ENCODE data around the gene CDKN2AIP. TPM values are rescaled to one million over a fixed set of nuclear protein-coding genes. Genes with fewer than 3 reads are reported as not detected.

The CDKN2AIP gene
- total RNA-seq, 1 donor from 2014 or later, result 35.3 TPM

GRCh38 chr4:183445097-183445428 lies 627 bp downstream of the CDKN2AIP start:
- peaks cover 27% of the 10 kb centered on the region for H3K36me3 Mint-ChIP-seq
- H3F3A ChIP-seq (ENCODE audit: low read depth), result peaks cover 58% of the 10 kb centered on the region
- peaks cover 40% of the 10 kb centered on the region for H3K4me1 Mint-ChIP-seq
- no peak for DNase-seq (ENCODE audit: low spot score)
- no peaks in the 10 kb centered on the region for H3K9me3 Mint-ChIP-seq
- peak overlapping the region; percentile 7 for H2AFZ ChIP-seq (replicated peaks)
- peaks cover 3% of the 10 kb centered on the region for H3K27me3 Mint-ChIP-seq (ENCODE audit: insufficient read depth, low read depth)
- H3K27ac Mint-ChIP-seq, result peak overlapping the region; percentile 51
- peaks cover 21% of the 10 kb centered on the region for H3K4me1 ChIP-seq
- peak overlapping the region; percentile 85 for H3K4me2 ChIP-seq
- H3K79me2 ChIP-seq (ENCODE audit: low read depth), result peaks cover 58% of the 10 kb centered on the region
- peak overlapping the region; percentile 99 for H3K4me3 Mint-ChIP-seq
- peaks cover 24% of the 10 kb centered on the region for H3K36me3 ChIP-seq
- TF ChIP-seq EZH2phosphoT487 (IDR thresholded peaks at IDR 0.05), result no peak
- TF ChIP-seq, protein P1, sequence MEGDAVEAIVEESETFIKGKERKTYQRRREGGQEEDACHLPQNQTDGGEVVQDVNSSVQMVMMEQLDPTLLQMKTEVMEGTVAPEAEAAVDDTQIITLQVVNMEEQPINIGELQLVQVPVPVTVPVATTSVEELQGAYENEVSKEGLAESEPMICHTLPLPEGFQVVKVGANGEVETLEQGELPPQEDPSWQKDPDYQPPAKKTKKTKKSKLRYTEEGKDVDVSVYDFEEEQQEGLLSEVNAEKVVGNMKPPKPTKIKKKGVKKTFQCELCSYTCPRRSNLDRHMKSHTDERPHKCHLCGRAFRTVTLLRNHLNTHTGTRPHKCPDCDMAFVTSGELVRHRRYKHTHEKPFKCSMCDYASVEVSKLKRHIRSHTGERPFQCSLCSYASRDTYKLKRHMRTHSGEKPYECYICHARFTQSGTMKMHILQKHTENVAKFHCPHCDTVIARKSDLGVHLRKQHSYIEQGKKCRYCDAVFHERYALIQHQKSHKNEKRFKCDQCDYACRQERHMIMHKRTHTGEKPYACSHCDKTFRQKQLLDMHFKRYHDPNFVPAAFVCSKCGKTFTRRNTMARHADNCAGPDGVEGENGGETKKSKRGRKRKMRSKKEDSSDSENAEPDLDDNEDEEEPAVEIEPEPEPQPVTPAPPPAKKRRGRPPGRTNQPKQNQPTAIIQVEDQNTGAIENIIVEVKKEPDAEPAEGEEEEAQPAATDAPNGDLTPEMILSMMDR (IDR thresholded peaks at IDR 0.05), result no peak
- peaks cover 24% of the 10 kb centered on the region for H4K20me1 ChIP-seq (ENCODE audit: low read depth)
- peak overlapping the region; percentile 86 for H3K4me3 ChIP-seq
- peak overlapping the region; percentile 96 for H3K27ac ChIP-seq
- no peaks in the 10 kb centered on the region for H3K9me3 ChIP-seq (ENCODE audit: low read depth)
- peak overlapping the region; percentile 96 for H3K9ac ChIP-seq
- H3K27me3 ChIP-seq, result no peaks in the 10 kb centered on the region

- H3K4me3 Mint-ChIP-seq, result no peak overlapping the region
Observed at GRCh38 chr4:183447646-183448045, 3.2 kb downstream of the CDKN2AIP start.

DNA sequence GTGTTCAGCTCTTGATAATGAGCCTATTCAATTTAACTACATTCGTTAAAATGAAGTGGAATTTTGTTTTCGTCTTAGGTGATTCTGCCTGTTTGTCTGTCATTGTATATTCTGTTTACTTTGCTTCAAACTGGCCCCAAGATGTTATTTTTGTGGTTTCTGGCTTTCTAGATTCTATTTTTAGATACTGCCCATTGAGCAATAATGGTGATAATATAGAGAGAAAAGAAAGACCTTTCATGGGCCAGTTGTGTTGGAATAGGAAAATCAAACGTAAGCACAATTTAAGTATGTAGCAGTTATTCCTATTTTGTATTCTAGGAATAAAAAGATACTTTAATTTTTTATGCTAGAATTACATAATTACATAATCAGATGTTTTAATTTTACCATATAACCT lies 4.0 kb downstream of the CDKN2AIP start:
- Histone ChIP-seq H3K36me3 (peaks cover 24% of the 10 kb centered on the region), H2AFZ (replicated peaks) (no peak overlapping the region), H3K27ac (no peak overlapping the region), H4K20me1 (ENCODE audit: low read depth) (peaks cover 24% of the 10 kb centered on the region), H3K9me3 (ENCODE audit: low read depth) (no peaks in the 10 kb centered on the region), H3K4me1 (peaks cover 9% of the 10 kb centered on the region), H3K9ac (no peak overlapping the region), H3K4me3 (no peak overlapping the region), H3F3A (ENCODE audit: low read depth) (peaks cover 44% of the 10 kb centered on the region), H3K79me2 (ENCODE audit: low read depth) (peaks cover 46% of the 10 kb centered on the region), H3K4me2 (peak overlapping the region; percentile 6), H3K27me3 (no peaks in the 10 kb centered on the region)
- Mint-ChIP-seq H3K4me1 (peaks cover 29% of the 10 kb centered on the region), H3K27me3 (ENCODE audit: insufficient read depth, low read depth) (peaks cover 3% of the 10 kb centered on the region), H3K27ac (no peak overlapping the region), H3K9me3 (no peaks in the 10 kb centered on the region), H3K36me3 (peaks cover 37% of the 10 kb centered on the region), H3K4me3 (no peak overlapping the region)
- no peak for DNase-seq (ENCODE audit: low spot score)
- TF ChIP-seq EZH2phosphoT487 (IDR thresholded peaks at IDR 0.05) (no peak), EZH2 (IDR thresholded peaks at IDR 0.05) (no peak)
- TF ChIP-seq, protein P1 (IDR thresholded peaks at IDR 0.05), result no peak

More at GRCh38 chr4:183447646-183448045, 3.2 kb downstream of the CDKN2AIP start:
- peaks cover 53% of the 10 kb centered on the region for H3K79me2 ChIP-seq (ENCODE audit: low read depth)
- peaks cover 24% of the 10 kb centered on the region for H3K36me3 ChIP-seq
- TF ChIP-seq, protein P1 (IDR thresholded peaks at IDR 0.05), result no peak
- TF ChIP-seq EZH2 (IDR thresholded peaks at IDR 0.05) (no peak), EZH2phosphoT487 (IDR thresholded peaks at IDR 0.05) (no peak)
- H3K27ac ChIP-seq, result no peak overlapping the region
- H3K27me3 ChIP-seq, result no peaks in the 10 kb centered on the region
- H3F3A ChIP-seq (ENCODE audit: low read depth), result peaks cover 52% of the 10 kb centered on the region
- H3K9me3 Mint-ChIP-seq, result no peaks in the 10 kb centered on the region
- H3K36me3 Mint-ChIP-seq, result peaks cover 33% of the 10 kb centered on the region
- no peak overlapping the region for H3K27ac Mint-ChIP-seq
- peaks cover 36% of the 10 kb centered on the region for H3K4me1 Mint-ChIP-seq
- peaks cover 16% of the 10 kb centered on the region for H3K4me1 ChIP-seq
- H3K9me3 ChIP-seq (ENCODE audit: low read depth), result no peaks in the 10 kb centered on the region
- peaks cover 24% of the 10 kb centered on the region for H4K20me1 ChIP-seq (ENCODE audit: low read depth)
- DNase-seq (ENCODE audit: low spot score), result no peak
- H3K4me2 ChIP-seq, result peak overlapping the region; percentile 21
- no peak overlapping the region for H3K9ac ChIP-seq
- no peak overlapping the region for H3K4me3 ChIP-seq
- H3K27me3 Mint-ChIP-seq (ENCODE audit: insufficient read depth, low read depth), result peaks cover 3% of the 10 kb centered on the region
- no peak overlapping the region for H2AFZ ChIP-seq (replicated peaks)
